Activated CD4-positive, alpha-beta T cell treated with anti-CD3 and anti-CD28 coated beads for 1 hour (primary cell): ENCODE data around the gene HOTAIR.

Experiments used
- DNase-seq: peaks from one replicate; pipeline ENCODE4 v3.0.0-alpha.2; 2020

HOTAIR gene

DNA sequence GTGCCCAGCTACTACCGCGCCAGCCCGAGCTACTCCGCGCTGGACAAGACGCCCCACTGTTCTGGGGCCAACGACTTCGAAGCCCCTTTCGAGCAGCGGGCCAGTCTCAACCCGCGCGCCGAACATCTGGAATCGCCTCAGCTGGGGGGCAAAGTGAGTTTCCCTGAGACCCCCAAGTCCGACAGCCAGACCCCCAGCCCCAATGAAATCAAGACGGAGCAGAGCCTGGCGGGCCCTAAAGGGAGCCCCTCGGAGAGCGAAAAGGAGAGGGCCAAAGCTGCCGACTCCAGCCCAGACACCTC lies 10.9 kb upstream of the HOTAIR start:
- DNase-seq: no peak

DNA sequence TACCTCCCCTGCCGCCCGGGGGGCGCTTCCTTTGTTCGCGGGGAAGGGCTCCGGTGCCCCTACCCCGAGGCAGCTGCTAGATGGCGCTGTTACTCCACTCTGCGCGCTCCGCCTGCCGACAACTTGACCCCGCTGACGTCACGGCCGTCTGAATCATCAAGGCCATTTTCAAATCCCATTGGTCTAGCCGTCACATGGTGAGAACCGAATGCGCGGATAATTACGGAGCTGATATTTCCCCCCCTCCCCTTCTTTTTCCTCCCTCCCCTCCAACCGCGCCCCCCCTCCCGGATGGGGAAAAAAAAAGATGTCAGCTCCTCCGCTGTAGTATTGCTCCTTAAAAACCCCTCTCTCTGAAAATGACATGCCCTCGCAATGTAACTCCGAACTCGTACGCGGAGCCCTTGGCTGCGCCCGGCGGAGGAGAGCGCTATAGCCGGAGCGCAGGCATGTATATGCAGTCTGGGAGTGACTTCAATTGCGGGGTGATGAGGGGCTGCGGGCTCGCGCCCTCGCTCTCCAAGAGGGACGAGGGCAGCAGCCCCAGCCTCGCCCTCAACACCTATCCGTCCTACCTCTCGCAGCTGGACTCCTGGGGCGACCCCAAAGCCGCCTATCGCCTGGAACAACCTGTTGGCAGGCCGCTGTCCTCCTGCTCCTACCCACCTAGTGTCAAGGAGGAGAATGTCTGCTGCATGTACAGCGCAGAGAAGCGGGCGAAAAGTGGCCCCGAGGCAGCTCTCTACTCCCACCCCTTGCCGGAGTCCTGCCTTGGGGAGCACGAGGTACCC lies 10.3 kb upstream of the HOTAIR start, which contains the start of gene HOXC10:
Gene HOXC10 (plus strand): TSS at position 246 of the 791 bp plus-strand sequence. CDS start 114 bp downstream, at position 360.
- DNase-seq: peak; percentile 68

DNA sequence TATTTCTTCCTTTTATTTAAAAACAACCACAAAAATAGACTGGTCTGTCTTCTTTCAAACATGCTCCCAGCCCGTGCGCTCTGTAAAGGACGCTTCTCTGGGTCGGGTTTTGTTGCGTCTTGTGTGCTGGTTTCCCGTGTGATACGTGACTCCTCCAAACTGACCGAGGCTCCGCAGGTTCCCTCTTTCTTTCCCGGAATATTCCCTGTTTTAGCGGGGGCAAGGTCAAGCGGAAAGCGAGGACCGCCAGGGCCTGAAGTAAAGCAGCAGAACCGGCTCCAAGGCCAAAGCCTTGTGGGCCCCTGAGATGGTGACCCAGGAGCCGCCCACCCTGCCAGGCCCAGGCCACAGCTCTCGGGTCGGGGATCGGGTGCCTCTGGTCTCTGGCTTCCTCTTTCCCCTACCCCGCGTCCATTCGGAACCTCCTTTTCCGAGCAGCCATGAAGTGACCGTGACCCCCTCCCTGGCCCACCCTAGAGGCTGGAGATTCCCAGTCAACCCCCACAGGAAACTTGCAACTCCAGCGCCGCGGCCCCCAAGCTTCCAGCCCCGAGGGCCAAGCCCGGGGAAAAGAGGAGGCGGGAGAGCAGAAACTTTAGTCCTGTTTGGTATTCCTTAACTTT lies 9.3 kb upstream of the HOTAIR start:
- no peak for DNase-seq

DNA sequence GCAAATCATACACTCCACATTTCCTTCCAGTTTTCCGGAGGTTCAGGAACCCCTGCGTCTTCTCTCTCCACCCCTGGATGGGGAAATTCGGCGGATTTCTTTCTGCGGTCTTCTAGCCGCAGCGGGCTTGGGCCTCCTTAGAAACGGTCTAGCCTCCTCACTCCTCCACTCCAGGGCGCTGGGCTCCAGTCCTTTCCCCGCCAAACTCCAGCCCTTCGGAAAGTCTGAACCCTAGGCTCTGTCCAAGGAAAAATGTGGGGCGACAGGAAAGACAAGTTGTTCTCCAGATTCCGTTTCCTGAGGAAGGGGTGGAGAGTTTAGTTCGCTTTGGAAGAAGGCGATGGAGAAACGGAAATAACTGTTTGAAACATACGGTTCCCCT lies 8.8 kb upstream of the HOTAIR start:
- DNase-seq: no peak

DNA sequence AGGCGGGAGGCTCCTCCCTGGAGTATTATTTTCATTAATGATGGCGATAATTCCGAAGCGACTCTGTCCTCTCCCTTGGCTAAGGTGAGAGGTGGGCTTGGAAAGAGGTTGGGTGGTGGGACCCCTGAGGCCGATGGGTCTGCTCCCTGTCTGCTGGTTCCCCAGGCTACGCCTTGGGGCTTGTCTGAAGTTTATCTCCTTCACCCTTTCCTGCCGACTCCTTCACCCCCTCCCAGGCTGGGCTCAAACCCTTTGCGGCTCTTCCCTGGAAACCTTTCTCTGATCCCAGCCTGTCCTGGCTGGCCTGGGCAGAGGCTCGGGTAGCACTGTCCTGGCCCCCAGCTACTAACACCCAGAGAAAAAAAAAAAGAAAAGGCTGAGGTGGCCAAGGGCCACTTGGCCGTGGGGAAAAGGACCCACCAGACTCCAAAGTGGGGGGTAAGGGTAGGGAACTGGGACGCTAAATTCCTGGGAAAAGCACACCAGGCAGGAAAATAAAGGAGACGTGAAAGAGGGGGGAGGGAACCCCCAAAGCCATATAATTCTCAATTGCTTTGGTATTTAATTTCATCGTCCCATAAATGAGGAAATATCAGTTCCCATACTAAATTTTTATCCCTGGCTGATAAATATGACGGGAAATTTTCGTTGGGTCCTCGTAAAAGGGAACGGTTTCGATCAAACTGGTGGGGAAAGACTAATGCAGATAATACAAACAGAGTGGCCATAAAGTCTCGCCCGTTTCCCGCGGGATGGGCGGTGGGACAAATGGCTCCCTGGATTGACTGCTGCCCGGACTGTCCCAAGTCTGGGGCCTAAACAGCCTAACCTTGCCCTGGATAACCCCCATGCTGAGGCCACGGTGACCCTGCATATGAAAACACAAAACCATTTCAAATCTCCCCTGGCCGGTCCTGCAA lies 8.2 kb upstream of the HOTAIR start:
- DNase-seq: no peak

DNA sequence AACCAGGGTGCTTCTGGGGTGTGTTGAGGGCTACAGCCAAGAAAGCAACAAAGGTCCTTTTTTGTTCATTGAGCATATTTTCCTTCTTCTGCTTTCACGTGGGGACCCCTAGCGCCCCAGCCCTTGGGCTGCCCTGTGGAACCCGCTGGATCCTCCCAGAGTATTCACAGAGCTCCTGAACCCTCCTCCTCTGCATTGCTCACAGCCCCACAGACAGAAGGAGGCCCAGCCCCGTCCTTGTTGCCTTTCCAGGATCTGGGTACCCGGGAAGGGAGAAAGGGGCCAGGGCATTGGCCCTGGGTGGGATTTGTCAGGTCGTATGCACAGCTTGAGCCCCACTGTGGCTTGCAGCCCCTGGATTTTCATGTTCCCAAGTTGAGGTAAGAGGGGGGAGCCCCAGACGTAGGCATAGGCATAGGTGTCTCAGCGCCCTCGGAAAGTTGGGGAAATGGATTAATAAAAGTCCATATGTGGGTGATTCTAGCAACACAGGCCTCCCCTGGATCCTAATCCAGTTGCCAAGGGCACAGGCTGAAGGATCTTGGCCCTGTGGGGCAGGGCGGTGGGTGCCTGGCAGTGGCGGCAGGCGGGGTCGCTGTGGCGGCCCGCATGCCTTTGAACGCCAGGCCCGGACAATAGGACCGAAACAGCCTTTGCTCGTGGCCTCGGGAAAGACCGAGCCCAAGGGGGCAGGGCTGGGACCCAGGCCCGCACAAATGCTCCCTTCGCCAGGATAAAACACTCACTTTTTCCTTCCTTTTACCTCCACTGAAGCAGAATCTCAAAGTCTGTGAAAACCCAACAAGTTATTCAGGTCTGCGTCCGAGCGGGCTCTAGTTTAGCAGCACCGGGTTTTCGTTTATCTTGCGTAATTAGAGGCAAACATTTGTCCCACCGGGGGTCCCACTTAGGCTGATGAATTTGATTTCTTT lies 7.1 kb upstream of the HOTAIR start:
- no peak for DNase-seq

DNA sequence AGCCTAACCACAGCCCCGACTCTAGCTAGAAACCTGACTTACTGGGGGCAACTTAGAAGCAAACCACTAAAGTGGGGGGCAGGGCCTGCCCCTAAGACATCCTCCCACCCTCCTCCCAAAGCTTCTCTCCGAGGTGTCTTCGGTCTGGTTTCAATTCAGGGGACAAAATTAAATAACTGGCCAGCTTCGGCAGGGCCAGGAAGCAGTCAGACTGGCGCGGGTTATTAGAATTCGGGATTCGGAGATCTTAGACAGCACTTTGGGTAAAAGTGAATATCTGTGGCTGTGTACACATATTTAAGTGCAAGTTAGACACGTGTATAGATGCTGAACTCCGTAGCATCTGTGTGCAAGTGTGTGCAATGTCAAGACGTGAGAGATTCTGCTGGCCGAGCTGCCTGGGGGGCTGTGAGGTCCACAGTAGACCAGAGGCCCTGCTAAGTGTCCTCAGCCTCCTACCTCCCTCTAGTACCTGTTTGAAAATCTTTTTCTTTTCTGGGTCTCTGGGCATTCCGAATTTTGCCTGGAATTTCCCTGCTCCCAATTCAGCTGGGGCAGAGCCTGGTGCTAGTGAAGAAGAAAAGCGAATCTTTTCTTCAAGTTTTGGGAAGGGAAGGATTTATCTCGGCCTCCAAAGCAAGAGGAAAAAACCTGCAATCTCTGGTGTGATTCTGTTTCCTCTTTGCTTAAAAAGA lies 6.2 kb upstream of the HOTAIR start:
- no peak for DNase-seq

DNA sequence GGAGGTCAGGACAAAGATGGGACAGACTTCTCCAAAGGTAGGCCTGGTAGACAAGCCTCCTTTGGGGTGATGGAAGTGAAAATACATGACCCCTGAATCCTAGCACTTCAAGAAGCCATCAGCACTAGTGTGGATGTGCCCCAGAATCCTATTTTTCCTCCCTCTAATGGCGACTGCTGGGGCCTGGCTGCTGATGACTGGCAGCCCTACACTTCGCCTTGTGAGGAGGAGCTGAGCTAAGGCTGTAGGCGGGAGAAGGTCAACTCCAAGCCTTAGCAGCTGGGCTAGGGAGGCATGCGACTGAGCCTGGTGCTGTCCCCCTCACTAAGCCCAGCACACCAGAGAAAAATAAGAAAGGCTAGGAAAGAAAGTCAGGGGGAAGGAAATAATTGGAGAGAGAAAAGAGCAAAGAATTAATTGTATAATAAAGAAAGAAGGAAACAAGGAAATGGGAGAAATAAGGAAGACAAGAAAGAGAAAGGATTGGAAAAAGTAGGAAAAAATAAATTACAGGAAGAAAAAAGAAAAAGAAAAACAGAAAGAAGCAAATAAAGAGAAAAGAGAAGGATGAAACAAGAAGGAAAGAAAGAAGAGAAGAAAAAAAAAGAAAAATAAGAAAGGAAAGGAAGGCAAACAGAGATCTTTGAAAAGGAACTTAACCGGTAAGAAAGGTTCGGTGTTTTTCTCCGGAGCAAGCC lies 5.5 kb upstream of the HOTAIR start:
- no peak for DNase-seq

DNA sequence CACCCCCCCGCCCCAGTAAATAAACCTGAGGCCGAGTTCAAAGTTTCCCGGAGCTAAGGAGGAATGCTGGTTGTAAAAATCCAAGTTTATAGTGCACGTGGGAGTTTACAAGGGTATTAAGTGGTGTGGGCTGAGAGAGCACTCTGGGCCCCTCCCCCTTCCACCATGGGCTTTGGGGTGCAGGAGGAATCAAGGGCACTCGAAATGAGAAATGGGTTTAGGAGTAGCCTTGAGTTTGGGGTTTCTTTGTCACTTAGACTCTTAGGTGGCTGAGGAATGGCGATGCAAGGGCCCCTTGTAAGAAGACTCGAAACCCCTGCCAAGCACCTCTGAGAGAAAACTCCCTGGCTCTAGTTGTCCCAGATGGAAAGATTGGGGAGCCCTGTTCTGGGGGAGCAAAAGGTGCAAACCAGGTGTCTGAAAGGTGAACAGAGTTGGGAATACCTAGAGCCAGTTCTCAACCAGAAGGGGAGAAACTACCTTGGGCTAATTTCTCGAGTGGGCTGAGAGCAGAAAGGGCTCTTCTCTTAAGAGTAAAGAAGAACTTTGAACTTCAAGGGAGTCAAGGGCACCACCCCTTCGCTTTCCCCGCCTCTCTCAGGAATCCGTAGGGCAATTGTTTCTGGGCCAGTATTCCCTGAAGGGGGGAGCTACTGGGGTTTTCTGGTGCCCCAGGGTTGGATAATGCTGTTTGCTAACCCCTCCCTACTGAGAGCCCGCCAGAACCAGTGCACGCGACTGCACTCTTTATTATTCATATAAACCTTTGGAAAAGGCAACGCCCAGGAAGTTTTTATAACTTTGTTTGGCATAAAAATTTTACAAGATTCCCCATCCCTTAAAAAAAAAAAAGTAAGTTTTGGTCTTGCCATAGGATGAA lies 4.0 kb upstream of the HOTAIR start:
- DNase-seq: no peak

DNA sequence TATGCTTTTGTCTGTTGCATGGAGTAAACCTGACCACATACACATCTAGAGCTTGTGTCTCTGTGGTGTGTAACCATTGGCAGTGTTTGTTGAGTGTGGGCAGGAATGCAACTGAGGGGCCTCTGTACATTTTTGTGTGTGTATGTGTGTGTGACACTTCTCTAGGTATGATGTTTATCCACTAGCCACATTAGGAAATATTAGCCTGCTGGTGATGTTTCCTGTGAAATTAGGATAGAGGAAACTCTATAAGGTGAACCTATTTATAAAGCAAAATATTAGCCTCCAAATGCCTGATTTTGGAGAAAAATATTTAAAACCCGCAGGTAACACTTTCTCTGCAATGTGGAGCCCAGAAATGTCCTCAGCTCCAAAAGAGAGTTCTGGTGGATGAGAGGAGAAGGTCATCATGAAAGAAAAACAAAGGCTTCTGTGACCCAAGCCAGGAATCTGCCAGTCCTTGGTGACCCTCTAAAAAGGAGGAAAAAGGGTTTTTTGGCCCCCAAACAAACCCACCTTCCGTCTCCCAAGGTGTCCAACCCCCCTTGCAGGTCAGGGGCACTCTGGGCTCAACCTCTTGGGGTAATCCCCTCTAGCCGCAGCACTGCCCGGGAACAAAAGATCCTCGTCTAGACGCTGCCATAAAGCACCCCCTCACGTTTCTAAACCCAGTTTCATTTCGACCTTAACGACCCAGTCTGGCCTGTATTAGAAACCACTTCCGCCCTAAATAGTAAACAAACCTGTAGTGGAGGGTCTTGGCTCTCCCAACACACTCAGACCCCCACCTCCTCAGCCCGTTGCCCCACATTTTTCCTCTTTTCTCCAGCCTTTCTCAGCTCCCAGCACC lies 3.1 kb upstream of the HOTAIR start:
- DNase-seq: no peak

DNA sequence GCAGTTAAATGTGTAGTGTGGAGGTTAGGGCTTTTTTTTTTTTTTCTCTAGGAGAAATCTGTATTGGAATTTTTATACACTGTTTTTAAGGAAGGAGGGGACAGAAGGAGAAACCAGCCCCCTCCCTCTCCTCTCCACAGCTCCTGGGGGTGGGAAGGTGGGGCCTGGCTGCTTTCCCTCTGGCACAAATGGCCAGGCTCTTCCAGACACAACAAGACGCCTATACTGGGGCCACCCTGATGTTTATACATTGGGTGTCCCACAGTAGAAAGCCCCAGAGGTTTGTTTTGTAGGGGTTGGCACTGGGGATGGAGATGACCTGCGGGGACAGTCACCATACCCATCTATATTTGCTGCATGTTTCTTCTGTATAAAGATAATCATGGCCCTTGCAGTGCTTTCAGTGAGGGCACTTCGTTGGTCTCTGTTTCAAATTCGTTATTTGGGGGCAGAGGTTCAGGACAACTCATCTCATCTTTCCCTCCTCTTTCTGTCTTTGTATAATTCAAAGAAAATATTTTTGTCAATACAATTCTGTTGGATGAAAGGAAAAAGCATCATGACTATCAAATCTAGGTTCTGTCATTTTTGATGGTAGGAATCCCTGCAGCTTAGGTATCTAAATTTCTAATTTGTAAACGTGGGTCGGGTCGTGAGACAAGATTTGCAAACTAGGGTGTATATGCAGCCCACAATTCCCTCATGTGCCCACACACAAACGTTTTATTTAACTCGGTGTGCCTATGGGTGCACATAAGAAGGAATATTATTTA lies 2.3 kb upstream of the HOTAIR start:
- no peak for DNase-seq

DNA sequence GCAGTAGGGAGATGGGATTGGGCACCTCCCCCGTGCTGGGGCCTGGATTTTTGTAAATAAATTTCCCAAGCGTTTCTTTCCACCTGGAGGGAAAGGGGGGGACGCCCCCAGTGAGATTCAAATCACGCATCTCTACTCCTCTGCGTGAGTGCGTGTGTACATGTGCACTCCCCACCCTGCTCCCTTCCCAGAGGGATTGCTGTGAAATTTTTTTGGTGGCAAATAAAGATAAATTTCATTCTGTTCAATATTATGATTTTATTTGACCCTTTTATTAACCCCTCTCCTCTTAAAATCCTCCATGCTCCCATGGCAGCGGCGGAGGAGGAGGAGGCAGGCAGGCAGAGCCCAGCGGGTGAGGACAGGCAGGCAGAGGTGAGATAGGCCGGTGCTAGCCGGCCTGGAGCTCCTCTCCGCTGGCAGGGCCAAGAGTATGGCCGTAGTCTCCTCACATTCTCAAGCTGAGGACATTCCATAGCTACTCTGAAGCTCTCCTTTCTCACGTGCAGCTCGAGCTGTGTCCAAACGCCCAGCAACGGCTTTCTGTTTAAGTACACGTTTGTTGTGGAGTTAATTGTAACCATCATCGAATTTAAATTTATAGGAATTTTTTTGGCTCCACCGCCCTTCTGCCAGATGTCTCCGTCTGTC lies 1.5 kb upstream of the HOTAIR start:
- no peak for DNase-seq

DNA sequence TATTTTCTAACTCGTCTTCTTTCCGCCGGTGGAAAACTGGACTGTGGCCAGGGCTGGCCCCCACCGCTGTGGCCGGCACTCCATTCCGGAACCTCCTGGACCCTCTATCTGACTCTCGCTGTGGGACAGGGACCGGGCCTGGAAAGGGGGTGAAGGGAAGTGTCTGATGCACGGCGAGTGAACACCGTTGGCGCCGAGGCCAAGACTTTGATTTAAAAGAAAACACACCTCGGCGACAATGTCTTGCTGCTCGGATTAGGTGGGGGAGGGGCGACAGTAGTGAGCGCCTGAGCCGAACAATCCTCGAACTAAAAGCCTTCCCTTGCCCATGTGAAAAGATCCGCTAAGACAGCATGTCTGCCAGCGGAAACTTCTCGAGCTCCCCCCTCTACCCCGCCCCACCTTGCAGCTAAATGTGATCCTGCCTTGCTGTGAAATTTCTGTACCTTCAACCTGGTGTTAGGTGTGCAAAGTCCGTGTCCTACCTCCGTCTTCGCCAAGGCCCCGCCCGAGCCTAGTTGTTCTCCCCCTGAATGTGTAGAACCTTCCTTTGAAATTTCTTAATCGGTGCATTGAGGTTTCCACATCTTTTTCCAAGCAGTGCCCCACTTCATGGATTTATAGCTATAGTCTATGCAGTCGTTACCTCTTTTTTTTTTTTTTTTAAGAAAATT lies 862 bp upstream of the HOTAIR start:
- DNase-seq: no peak

DNA sequence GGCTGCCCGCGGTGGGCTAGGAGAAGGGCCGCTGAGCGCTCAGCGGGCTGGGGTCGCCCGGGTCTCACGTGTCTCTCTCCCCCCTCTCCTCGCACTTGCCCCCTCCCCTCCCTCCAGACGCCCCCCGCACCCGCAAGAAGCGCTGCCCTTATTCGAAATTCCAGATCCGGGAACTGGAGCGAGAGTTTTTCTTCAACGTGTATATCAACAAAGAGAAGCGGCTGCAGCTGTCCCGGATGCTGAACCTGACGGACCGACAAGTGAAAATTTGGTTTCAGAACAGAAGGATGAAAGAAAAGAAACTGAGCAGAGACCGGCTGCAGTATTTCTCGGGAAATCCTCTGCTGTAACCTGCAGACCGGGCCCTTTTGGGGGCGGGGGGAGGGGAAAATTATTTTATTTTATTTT lies 314 bp upstream of the HOTAIR start:
- DNase-seq: no peak

DNA sequence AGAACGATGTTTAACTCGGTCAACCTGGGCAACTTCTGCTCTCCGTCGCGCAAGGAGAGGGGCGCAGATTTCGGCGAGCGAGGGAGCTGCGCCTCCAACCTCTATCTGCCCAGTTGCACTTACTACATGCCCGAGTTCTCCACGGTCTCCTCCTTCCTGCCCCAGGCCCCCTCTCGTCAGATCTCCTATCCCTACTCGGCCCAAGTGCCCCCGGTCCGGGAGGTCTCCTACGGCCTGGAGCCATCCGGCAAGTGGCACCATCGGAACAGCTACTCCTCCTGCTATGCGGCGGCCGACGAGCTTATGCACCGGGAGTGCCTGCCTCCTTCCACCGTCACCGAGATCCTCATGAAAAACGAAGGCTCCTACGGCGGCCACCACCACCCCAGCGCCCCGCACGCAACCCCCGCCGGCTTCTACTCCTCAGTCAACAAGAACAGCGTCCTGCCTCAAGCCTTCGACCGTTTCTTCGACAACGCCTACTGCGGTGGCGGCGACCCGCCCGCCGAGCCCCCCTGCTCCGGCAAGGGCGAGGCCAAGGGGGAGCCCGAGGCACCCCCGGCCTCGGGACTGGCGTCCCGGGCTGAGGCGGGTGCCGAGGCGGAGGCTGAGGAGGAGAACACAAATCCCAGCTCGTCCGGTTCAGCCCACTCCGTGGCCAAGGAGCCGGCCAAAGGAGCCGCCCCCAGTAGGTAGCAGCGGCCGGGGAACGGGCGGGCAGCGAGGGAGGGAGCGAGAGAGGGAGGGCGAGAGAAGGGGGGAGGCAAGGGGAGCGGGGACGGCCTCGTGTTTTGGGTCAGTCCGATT lies 1.3 kb downstream of the HOTAIR start:
- no peak for DNase-seq

DNA sequence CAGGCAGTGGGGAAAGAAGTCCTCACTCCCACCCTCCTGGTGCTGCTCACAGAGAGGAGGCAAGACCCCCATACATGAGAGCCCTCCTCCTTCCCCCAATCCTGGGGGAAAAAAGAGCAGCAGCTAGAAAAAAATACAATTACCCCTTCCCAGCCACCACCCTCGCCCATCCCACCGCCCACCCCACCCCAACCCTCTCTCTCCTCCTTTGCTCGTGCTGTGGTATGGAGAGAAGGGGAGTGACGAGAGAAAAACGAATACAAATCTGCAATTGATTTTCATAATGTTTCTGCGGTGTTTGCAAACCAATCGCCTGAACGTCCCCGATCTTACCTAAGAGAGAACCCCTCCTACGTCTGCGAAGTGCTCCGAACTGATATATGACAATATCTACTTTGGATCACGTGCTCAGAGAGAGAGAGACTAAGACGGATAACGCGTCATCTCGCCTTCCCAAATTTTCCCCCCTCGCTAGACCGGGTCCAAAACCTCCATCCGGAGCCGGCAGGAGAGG lies 2.0 kb downstream of the HOTAIR start, which contains the start of gene HOXC11:
Gene HOXC11 (plus strand): TSS at position 405 of the 514 bp plus-strand sequence. CDS start 116 bp downstream, outside the sequence.
- no peak for DNase-seq
